HEK293 (cell line): ENCODE data around the gene CLMN.

ENCODE experiments used
- CTCF ChIP-seq: fragments of 450-650 bp; formaldehyde crosslinking; IDR thresholded peaks from 2 replicates; pipeline ENCODE4 v1.5.1; 2016; ENCODE audit warnings: missing biosample characterization, missing genetic modification characterization
- OSR2 ChIP-seq: fragments of 450-650 bp; formaldehyde crosslinking; IDR thresholded peaks from 2 replicates; pipeline ENCODE4 v1.5.1; 2016; ENCODE audit warnings: missing biosample characterization, missing genetic modification characterization
- TCF7L2 ChIP-seq: IDR thresholded peaks from 2 replicates; pipeline ENCODE4 v1.6.1; 2011; ENCODE audit warnings: low read depth, mild to moderate bottlenecking, inconsistent platforms, low read length, moderate library complexity, borderline replicate concordance
- ZBTB21 ChIP-seq: fragments of 450-650 bp; formaldehyde crosslinking; IDR thresholded peaks from 2 replicates; pipeline ENCODE4 v1.5.1; 2017; ENCODE audit warnings: missing biosample characterization, missing genetic modification characterization
- ZNF24 ChIP-seq: fragments of 450-650 bp; formaldehyde crosslinking; IDR thresholded peaks from 2 replicates; pipeline ENCODE4 v1.5.1; 2016; ENCODE audit warnings: missing biosample characterization, missing genetic modification characterization
- ZNF274 ChIP-seq, 2 experiments: fragments of 200-500 bp in 1 of 2; fragments of 450-650 bp in 1 of 2; sonication (Bioruptor generic) in 1 of 2; formaldehyde crosslinking in 1 of 2; IDR thresholded peaks; 2 replicates each; pipeline versions ENCODE4 v1.5.1 to v1.6.1; 2014 to 2016; ENCODE audit warnings: borderline replicate concordance in 1 of 2, inconsistent platforms in 1 of 2, low read length in 1 of 2, missing biosample characterization in 1 of 2, missing genetic modification characterization in 1 of 2
- ZNF311 ChIP-seq: fragments of 450-650 bp; formaldehyde crosslinking; IDR thresholded peaks from 2 replicates; pipeline ENCODE4 v1.5.1; 2017; ENCODE audit warnings: missing biosample characterization, missing genetic modification characterization, borderline replicate concordance
- ZNF561 ChIP-seq: fragments of 450-650 bp; IDR thresholded peaks from 2 replicates; pipeline ENCODE4 v1.5.1; 2018; ENCODE audit warnings: missing biosample characterization, missing genetic modification characterization, borderline replicate concordance
- ZNF580 ChIP-seq: fragments of 450-650 bp; formaldehyde crosslinking; IDR thresholded peaks from 2 replicates; pipeline ENCODE4 v1.5.1; 2016; ENCODE audit warnings: missing biosample characterization, missing genetic modification characterization
- ZNF629 ChIP-seq: fragments of 450-650 bp; formaldehyde crosslinking; IDR thresholded peaks from 2 replicates; pipeline ENCODE4 v1.5.1; 2017; ENCODE audit warnings: missing biosample characterization, missing genetic modification characterization

GRCh38 chr14:95144849-95145248, 174.9 kb downstream of the CLMN start:
- TF ChIP-seq ZNF311 (tag by site-specific recombination) (no peak), CTCF (tag by site-specific recombination) (no peak), ZNF629 (tag by site-specific recombination) (no peak), TCF7L2 (no peak), ZBTB21 (tag by site-specific recombination) (no peak), ZNF24 (tag by site-specific recombination) (no peak), ZNF580 (tag by site-specific recombination) (no peak), OSR2 (no peak), ZNF274 (IDR thresholded peaks at IDR 0.05; ENCODE audit: low read length) (no peak), ZNF274 (tag by site-specific recombination; IDR thresholded peaks at IDR 0.05; ENCODE audit: borderline replicate concordance) (no peak), ZNF561 (tag by site-specific recombination) (no peak)
